Liver (tissue), 3 donors: ENCODE data around the gene GRB14.

Source experiments
- ATF3 ChIP-seq: IDR thresholded peaks from 2 replicates; pipeline ENCODE4 v1.6.1; 2016; ENCODE audit warnings: antibody characterized with exemption
- CTCF ChIP-seq: fragments of 150-350 bp; IDR thresholded peaks from 2 replicates; pipeline ENCODE4 v1.5.1; 2017; ENCODE audit warnings: improper control_type of control experiment, low read depth, low read length; ENCODE audit not compliant: missing input control
- EGR1 ChIP-seq, 2 donors: IDR thresholded peaks; 2 replicates each; pipeline ENCODE4 v1.6.1; 2016 to 2018; ENCODE audit warnings: antibody characterized with exemption in 2 of 2, low read depth in 2 of 2
- FOXA2 ChIP-seq: IDR thresholded peaks from 2 replicates; pipeline ENCODE4 v1.6.1; 2016; ENCODE audit warnings: antibody characterized with exemption
- GABPA ChIP-seq, 2 donors: IDR thresholded peaks in 1 of 2; conservative IDR thresholded peaks in 1 of 2; 2 replicates each; pipeline ENCODE4 v1.6.1; 2016; ENCODE audit warnings: antibody characterized with exemption in 2 of 2, mild to moderate bottlenecking in 1 of 2, moderate library complexity in 1 of 2
- JUND ChIP-seq, 2 donors: IDR thresholded peaks; 2 replicates each; pipeline ENCODE4 v1.6.1; 2016; ENCODE audit warnings: antibody characterized with exemption in 2 of 2
- MAX ChIP-seq: IDR thresholded peaks from 2 replicates; pipeline ENCODE4 v1.6.1; 2016; ENCODE audit warnings: antibody characterized with exemption
- NR2F2 ChIP-seq: IDR thresholded peaks from 2 replicates; pipeline ENCODE4 v1.6.1; 2016; ENCODE audit warnings: antibody characterized with exemption
- RAD21 ChIP-seq, 2 donors: IDR thresholded peaks; 2 replicates each; pipeline ENCODE4 v1.6.1; 2016; ENCODE audit warnings: antibody characterized with exemption in 2 of 2, mild to moderate bottlenecking in 2 of 2
- REST ChIP-seq: IDR thresholded peaks from 2 replicates; pipeline ENCODE4 v1.6.1; 2016; ENCODE audit warnings: antibody characterized with exemption, mild to moderate bottlenecking
- RXRA ChIP-seq, 2 donors: IDR thresholded peaks; 2 replicates each; pipeline ENCODE4 v1.6.1; 2017 to 2018; ENCODE audit warnings: antibody characterized with exemption in 2 of 2, mild to moderate bottlenecking in 1 of 2
- TAF1 ChIP-seq: conservative IDR thresholded peaks from 2 replicates; pipeline ENCODE4 v1.6.1; 2016; ENCODE audit warnings: antibody characterized with exemption, mild to moderate bottlenecking
- YY1 ChIP-seq: IDR thresholded peaks from 2 replicates; pipeline ENCODE4 v1.6.1; 2016; ENCODE audit warnings: antibody characterized with exemption, mild to moderate bottlenecking
- ZBTB33 ChIP-seq: IDR thresholded peaks from 2 replicates; pipeline ENCODE4 v1.6.1; 2016; ENCODE audit warnings: antibody characterized with exemption
- donor health status: healthy.
- donor health status: healthy.

GRCh38 chr2:164495491-164496223 is 125.6 kb downstream of the GRB14 start:
- TF ChIP-seq CTCF (peak; percentile 46), ATF3 (no peak), MAX (no peak), YY1 (peak; percentile 47), RAD21 (IDR thresholded peaks at IDR 0.05) (peak; percentile 76 to 80), ZBTB33 (peak; percentile 13), TAF1 (no peak), RXRA (IDR thresholded peaks at IDR 0.05) (peak in 1 of 2 donors; percentile 13), REST (no peak), NR2F2 (no peak), JUND (IDR thresholded peaks at IDR 0.05) (no peak), FOXA2 (peak; percentile 9), GABPA (IDR thresholded peaks at IDR 0.05 in 1 of 2, conservative IDR thresholded peaks at IDR 0.05 in 1 of 2) (no peak), EGR1 (IDR thresholded peaks at IDR 0.05; ENCODE audit: low read depth in 2 of 2) (no peak)
